HG02763 (cell line): ENCODE measurements around the gene OR1F1.

Experiments
- ATAC-seq: cut with Tn5 transposase; IDR thresholded peaks from one replicate; pipeline ENCODE4 v1.9.1; 2021; ENCODE audit warnings: mild to moderate bottlenecking, moderate library complexity; ENCODE audit not compliant: unreplicated experiment

Gene OR1F1

GRCh38 chr16:3243882-3244281 lies 55.9 kb downstream of the OR1F1 start:
- no peak for ATAC-seq

- no peak for ATAC-seq
Observed at GRCh38 chr16:3246002-3246401, 58.0 kb downstream of the OR1F1 start.

GRCh38 chr16:3246876-3247275 lies 58.9 kb downstream of the OR1F1 start:
- ATAC-seq: no peak

- ATAC-seq: no peak
Observed at GRCh38 chr16:3248596-3248995, 60.6 kb downstream of the OR1F1 start.

GRCh38 chr16:3249020-3249419 lies 61.0 kb downstream of the OR1F1 start:
- no peak for ATAC-seq

GRCh38 chr16:3249451-3249850 lies 61.4 kb downstream of the OR1F1 start:
- no peak for ATAC-seq

- ATAC-seq: no peak
Observed at GRCh38 chr16:3252967-3253366, 65.0 kb downstream of the OR1F1 start.

GRCh38 chr16:3254309-3254708 lies 66.3 kb downstream of the OR1F1 start:
- no peak for ATAC-seq
